WTC11 (cell line): ENCODE measurements around the gene FAM3B. TPM values are rescaled to one million over a fixed set of nuclear protein-coding genes. Genes with fewer than 3 reads are reported as not detected.

Experiments used
- ATAC-seq: fragments of 200-7000 bp; cut with Tn5 transposase; 2 replicates; pipeline ENCODE4 v1.10.0; 2021; ENCODE audit warnings: mild to moderate bottlenecking, moderate library complexity
- CTCF ChIA-PET: fragments of 300-600 bp; sonication (Branson Sonifier 250); formaldehyde crosslinking; loops from one replicate; lab custom pipeline; 2021; ENCODE audit warnings: antibody characterized with exemption; lab: Charles Lee
- POLR2A ChIA-PET: fragments of 350-600 bp; sonication (Branson Sonifier 250); formaldehyde crosslinking; loops from one replicate; lab custom pipeline; 2021; ENCODE audit warnings: antibody characterized with exemption; lab: Charles Lee
- DNase-seq: peaks from one replicate; pipeline ENCODE4 v3.0.0; 2021; ENCODE audit warnings: low spot score
- H3K27ac Mint-ChIP-seq: 2 replicates; pipeline ENCODE4 v1.8.0; 2021; ENCODE audit warnings: mixed read lengths
- H3K27me3 Mint-ChIP-seq: 2 replicates; pipeline ENCODE4 v1.8.0; 2021; ENCODE audit warnings: low read depth, mild to moderate bottlenecking, moderate library complexity, mixed read lengths
- H3K36me3 Mint-ChIP-seq: 2 replicates; pipeline ENCODE4 v1.8.0; 2021; ENCODE audit warnings: mixed read lengths
- H3K4me1 Mint-ChIP-seq: 2 replicates; pipeline ENCODE4 v1.8.0; 2022; ENCODE audit warnings: mixed read lengths
- H3K4me3 Mint-ChIP-seq: 2 replicates; pipeline ENCODE4 v1.8.0; 2021; ENCODE audit warnings: mild to moderate bottlenecking, moderate library complexity, mixed read lengths
- H3K9me3 Mint-ChIP-seq: 2 replicates; pipeline ENCODE4 v1.8.0; 2021; ENCODE audit warnings: mixed read lengths
- ARID4B ChIP-seq: sonication (generic); formaldehyde crosslinking; IDR thresholded peaks from 2 replicates; pipeline ENCODE4 v1.8.0; 2023; ENCODE audit warnings: missing genetic modification reagents, mild to moderate bottlenecking, borderline replicate concordance
- ATF3 ChIP-seq: sonication (generic); formaldehyde crosslinking; conservative IDR thresholded peaks from 2 replicates; pipeline ENCODE4 v1.8.1; 2022; ENCODE audit warnings: mild to moderate bottlenecking, missing genetic modification reagents
- CREB1 ChIP-seq: sonication (generic); formaldehyde crosslinking; IDR thresholded peaks from 2 replicates; pipeline ENCODE4 v1.8.0; 2023; ENCODE audit warnings: mild to moderate bottlenecking, missing genetic modification reagents
- E2F1 ChIP-seq: sonication (generic); formaldehyde crosslinking; IDR thresholded peaks from 2 replicates; pipeline ENCODE4 v1.8.0; 2022; ENCODE audit warnings: mild to moderate bottlenecking, missing genetic modification reagents
- E2F5 ChIP-seq: sonication (generic); formaldehyde crosslinking; IDR thresholded peaks from 2 replicates; pipeline ENCODE4 v1.8.1; 2022; ENCODE audit warnings: mild to moderate bottlenecking, moderate library complexity, missing genetic modification reagents
- ERG ChIP-seq: fragments of 250-450 bp; sonication (Bioruptor Pico); IDR thresholded peaks from 2 replicates; pipeline ENCODE4 v1.8.0; 2021; ENCODE audit warnings: mild to moderate bottlenecking
- ETV6 ChIP-seq: sonication (generic); formaldehyde crosslinking; IDR thresholded peaks from 2 replicates; pipeline ENCODE4 v1.8.1; 2022; ENCODE audit warnings: mild to moderate bottlenecking, missing genetic modification reagents
- HMGXB4 ChIP-seq: sonication (generic); formaldehyde crosslinking; IDR thresholded peaks from 2 replicates; pipeline ENCODE4 v1.8.1; 2023; ENCODE audit warnings: mild to moderate bottlenecking, moderate library complexity, missing genetic modification reagents
- IRF1 ChIP-seq: sonication (generic); formaldehyde crosslinking; IDR thresholded peaks from 2 replicates; pipeline ENCODE4 v1.8.0; 2023; ENCODE audit warnings: missing genetic modification reagents
- MXD4 ChIP-seq: fragments of 250-450 bp; sonication (Bioruptor Pico); IDR thresholded peaks from 2 replicates; pipeline ENCODE4 v1.8.0; 2021; ENCODE audit warnings: mild to moderate bottlenecking, moderate library complexity, borderline replicate concordance
- MYBL2 ChIP-seq: sonication (generic); formaldehyde crosslinking; IDR thresholded peaks from 2 replicates; pipeline ENCODE4 v1.8.1; 2023; ENCODE audit warnings: mild to moderate bottlenecking, moderate library complexity, missing genetic modification reagents
- NR3C1 ChIP-seq: sonication (generic); formaldehyde crosslinking; conservative IDR thresholded peaks from 2 replicates; pipeline ENCODE4 v1.8.1; 2023; ENCODE audit warnings: low read depth, mild to moderate bottlenecking, missing genetic modification reagents
- PRRX2 ChIP-seq: fragments of 250-450 bp; sonication (Bioruptor Pico); IDR thresholded peaks from 2 replicates; pipeline ENCODE4 v1.8.0; 2021; ENCODE audit warnings: mild to moderate bottlenecking
- RORB ChIP-seq: fragments of 250-450 bp; sonication (Bioruptor Pico); IDR thresholded peaks from 2 replicates; pipeline ENCODE4 v1.9.0; 2021; ENCODE audit warnings: mild to moderate bottlenecking
- SMAD4 ChIP-seq: sonication (generic); formaldehyde crosslinking; IDR thresholded peaks from 2 replicates; pipeline ENCODE4 v1.8.0; 2022; ENCODE audit warnings: mild to moderate bottlenecking, missing genetic modification reagents
- SOX15 ChIP-seq: fragments of 250-450 bp; sonication (Bioruptor Pico); IDR thresholded peaks from 2 replicates; pipeline ENCODE4 v1.9.0; 2021; ENCODE audit warnings: mild to moderate bottlenecking
- SP1 ChIP-seq: sonication (generic); formaldehyde crosslinking; conservative IDR thresholded peaks from 2 replicates; pipeline ENCODE4 v1.8.1; 2022; ENCODE audit warnings: missing genetic modification reagents
- TCF7 ChIP-seq: sonication (generic); formaldehyde crosslinking; IDR thresholded peaks from 2 replicates; pipeline ENCODE4 v1.8.0; 2022; ENCODE audit warnings: mild to moderate bottlenecking, low read depth, missing genetic modification reagents, moderate library complexity
- ZMAT4 ChIP-seq: fragments of 250-450 bp; sonication (Bioruptor Pico); IDR thresholded peaks from 2 replicates; pipeline ENCODE4 v1.9.0; 2021; ENCODE audit warnings: mild to moderate bottlenecking
- ZNF138 ChIP-seq: sonication (generic); formaldehyde crosslinking; conservative IDR thresholded peaks from 2 replicates; pipeline ENCODE4 v1.8.1; 2022; ENCODE audit warnings: mild to moderate bottlenecking, moderate library complexity, missing genetic modification reagents
- ZNF396 ChIP-seq: fragments of 250-450 bp; sonication (Bioruptor Pico); IDR thresholded peaks from 2 replicates; pipeline ENCODE4 v1.8.0; 2021; ENCODE audit warnings: mild to moderate bottlenecking, moderate library complexity, borderline replicate concordance
- ZSCAN18 ChIP-seq: fragments of 250-450 bp; sonication (Bioruptor Pico); IDR thresholded peaks from 2 replicates; pipeline ENCODE4 v2.1.2; 2022; ENCODE audit warnings: mild to moderate bottlenecking, moderate library complexity
- total RNA-seq: library from RNA; stranded (reverse); gene quantifications from 3 replicates; pipeline ENCODE4 v1.2.3, GENCODE V29; 2021

FAM3B gene
- total RNA-seq, 1 experiment from 2014 or later, result 1.4 TPM

- Mint-ChIP-seq H3K27me3 (no peaks in the 10 kb centered on the region), H3K4me3 (no peak overlapping the region), H3K36me3 (peaks cover 11% of the 10 kb centered on the region), H3K9me3 (peaks cover 18% of the 10 kb centered on the region), H3K27ac (no peak overlapping the region), H3K4me1 (no peaks in the 10 kb centered on the region)
- POLR2A ChIA-PET, result no interaction called here
- CTCF ChIA-PET, result interaction anchor here (0.8 kb wide), 1 partner anchor 12 kb away, joined by 3 read pairs; no protein-coding TSS in a partner anchor
- DNase-seq (no peak), ATAC-seq (no peak)
- TF ChIP-seq SOX15 (CRISPR knock-in tag) (no peak), ATF3 (CRISPR knock-in tag) (no peak), ETV6 (CRISPR knock-in tag) (no peak), NR3C1 (no peak), ZNF396 (CRISPR knock-in tag) (no peak), PRRX2 (no peak)
These were observed 30.2 kb downstream of the FAM3B start for GRCh38 chr21:41346758-41347157.

- no peaks in the 10 kb centered on the region for H3K4me1 Mint-ChIP-seq
- H3K27ac Mint-ChIP-seq, result no peak overlapping the region
- ATAC-seq, result no peak
- ChIA-PET POLR2A (no interaction called here), CTCF (no interaction called here)
- H3K4me3 Mint-ChIP-seq, result no peak overlapping the region
- H3K36me3 Mint-ChIP-seq, result no peaks in the 10 kb centered on the region
- no peak for DNase-seq
- H3K9me3 Mint-ChIP-seq, result peaks cover 1% of the 10 kb centered on the region; the same call in 1 of the 2 replicates
- H3K27me3 Mint-ChIP-seq, result no peaks in the 10 kb centered on the region
- TF ChIP-seq ETV6 (CRISPR knock-in tag) (no peak), ZNF138 (CRISPR knock-in tag) (no peak), ZSCAN18 (no peak), RORB (no peak), CREB1 (CRISPR knock-in tag) (no peak), SMAD4 (CRISPR knock-in tag) (no peak), IRF1 (CRISPR knock-in tag) (no peak), MYBL2 (no peak), SP1 (CRISPR knock-in tag) (no peak), ERG (CRISPR knock-in tag) (no peak), HMGXB4 (CRISPR knock-in tag) (no peak), MXD4 (CRISPR knock-in tag) (no peak), E2F5 (CRISPR knock-in tag) (no peak), E2F1 (CRISPR knock-in tag) (no peak), ARID4B (CRISPR knock-in tag) (no peak), ZMAT4 (CRISPR knock-in tag) (no peak), TCF7 (no peak)
These were observed 31.8 kb downstream of the FAM3B start for GRCh38 chr21:41348434-41348833.
